Measurements from ENCODE around the gene RPL7A. TPM values are rescaled to one million over a fixed set of nuclear protein-coding genes. Genes with fewer than 3 reads are reported as not detected.

RPL7A gene
- total RNA-seq, 4 donors from 2014 or later = 1,745 to 3,005 (median 2,502) TPM

- no peak for DNase-seq
- intact Hi-C loops (cut with DNase I; ENCODE audit: low total_unique reads) = no loop called here
- TF ChIP-seq POLR2A (IDR thresholded peaks at IDR 0.05) = no peak
- TF ChIP-seq CTCF (IDR thresholded peaks at IDR 0.05) = no peak
- no peak overlapping the region for H3K27ac ChIP-seq
- peaks cover 0 to 13% of the 10 kb centered on the region in 2 donors for H3K4me1 ChIP-seq
- no peaks in the 10 kb centered on the region for H3K9me3 ChIP-seq
- no peaks in the 10 kb centered on the region for H3K27me3 ChIP-seq
- H3K36me3 ChIP-seq = no peaks in the 10 kb centered on the region
- no peak overlapping the region for H3K4me3 ChIP-seq
These were observed 6.7 kb downstream of the RPL7A start for GRCh38 chr9:133354766-133355165.

- no peak for DNase-seq
- TF ChIP-seq POLR2A (IDR thresholded peaks at IDR 0.05) (no peak), CTCF (IDR thresholded peaks at IDR 0.05) (no peak)
- H3K4me1 ChIP-seq = peaks cover 0 to 13% of the 10 kb centered on the region in 2 donors
- H3K27ac ChIP-seq = peak overlapping the region; percentile 67 to 68
- no peaks in the 10 kb centered on the region for H3K36me3 ChIP-seq
- H3K9me3 ChIP-seq = no peaks in the 10 kb centered on the region
- intact Hi-C loops (cut with DNase I; ENCODE audit: low total_unique reads) = no loop called here
- peak overlapping the region; percentile 60 to 83 for H3K4me3 ChIP-seq
- no peaks in the 10 kb centered on the region for H3K27me3 ChIP-seq
These were observed 7.9 kb downstream of the RPL7A start for GRCh38 chr9:133355881-133356357.

- Histone ChIP-seq H3K27ac (peak within 1 kb of the TSS; percentile 67 to 68), H3K36me3 (no peaks in the 10 kb centered on the region), H3K4me1 (peaks cover 0 to 13% of the 10 kb centered on the region in 2 donors), H3K27me3 (no peaks in the 10 kb centered on the region), H3K4me3 (peak within 1 kb of the TSS; percentile 60 to 83), H3K9me3 (no peaks in the 10 kb centered on the region)
- intact Hi-C loops (cut with DNase I; ENCODE audit: low total_unique reads) = no loop called here
- TF ChIP-seq CTCF (IDR thresholded peaks at IDR 0.05) = no peak
- peak; percentile 48 to 49 for TF ChIP-seq POLR2A (IDR thresholded peaks at IDR 0.05)
- peak; percentile 79 to 88 for DNase-seq
These were observed 8.5 kb downstream of the RPL7A start, which contains the start of the genes SURF1 and SURF2 for GRCh38 chr9:133356391-133357091. TSS of gene SURF1 (minus strand) at chr9:133356487. CDS start at chr9:133356453, 34 bp downstream. TSS of gene SURF2 (plus strand) at chr9:133356550. CDS start at chr9:133356593, 43 bp downstream.

GRCh38 chr9:133357656-133358055, 9.6 kb downstream of the RPL7A start:
- Histone ChIP-seq H3K4me3 (no peak overlapping the region), H3K36me3 (no peaks in the 10 kb centered on the region), H3K4me1 (peaks cover 0 to 13% of the 10 kb centered on the region in 2 donors), H3K9me3 (no peaks in the 10 kb centered on the region), H3K27me3 (no peaks in the 10 kb centered on the region), H3K27ac (no peak overlapping the region)
- TF ChIP-seq POLR2A (IDR thresholded peaks at IDR 0.05) (no peak), CTCF (IDR thresholded peaks at IDR 0.05) (no peak)
- no peak for DNase-seq
- intact Hi-C loops (cut with DNase I; ENCODE audit: low total_unique reads) = no loop called here

GRCh38 chr9:133359399-133360175, 11.6 kb downstream of the RPL7A start:
- Histone ChIP-seq H3K4me1 (peaks cover 0 to 13% of the 10 kb centered on the region in 2 donors), H3K27me3 (no peaks in the 10 kb centered on the region), H3K27ac (no peak overlapping the region), H3K36me3 (no peaks in the 10 kb centered on the region), H3K4me3 (no peak overlapping the region), H3K9me3 (no peaks in the 10 kb centered on the region)
- no peak for TF ChIP-seq CTCF (IDR thresholded peaks at IDR 0.05)
- TF ChIP-seq POLR2A (IDR thresholded peaks at IDR 0.05) = no peak
- DNase-seq = no peak
- intact Hi-C loops (cut with DNase I; ENCODE audit: low total_unique reads) = no loop called here

Measured in uterus (tissue), 4 donors.